Activated CD8-positive, alpha-beta memory T cell treated with anti-CD3 and anti-CD28 coated beads, Interleukin-2, amount 10 ng/mL, durations not matched to agents 7 days and 5 days (primary cell): ENCODE measurements around the gene E4F1. TPM values are rescaled to one million over a fixed set of nuclear protein-coding genes. Genes with fewer than 3 reads are reported as not detected.

ENCODE experiments used
- ATAC-seq: fragments of 150-1000 bp; cut with Tn5 transposase; one replicate; pipeline ENCODE4 v1.10.0; 2021; ENCODE audit warnings: moderate library complexity
- CTCF ChIA-PET: fragments of 350-600 bp; sonication (Branson Sonifier 250); formaldehyde crosslinking; loops from one replicate; lab custom pipeline; 2021; ENCODE audit warnings: antibody characterized with exemption; lab: Charles Lee
- DNase-seq: peaks from one replicate; pipeline ENCODE4 v3.0.0-alpha.2; 2020
- H3K27ac Mint-ChIP-seq: one replicate; pipeline ENCODE4 v1.8.0; 2021; ENCODE audit warnings: mild to moderate bottlenecking, mixed read lengths
- H3K27me3 Mint-ChIP-seq: one replicate; pipeline ENCODE4 v1.8.0; 2021; ENCODE audit warnings: mixed read lengths
- H3K36me3 Mint-ChIP-seq: one replicate; pipeline ENCODE4 v1.8.0; 2021; ENCODE audit warnings: mild to moderate bottlenecking, mixed read lengths
- H3K4me1 Mint-ChIP-seq: one replicate; pipeline ENCODE4 v1.8.0; 2021; ENCODE audit warnings: mixed read lengths
- H3K4me3 Mint-ChIP-seq: one replicate; pipeline ENCODE4 v1.8.0; 2021; ENCODE audit warnings: mild to moderate bottlenecking, moderate library complexity, mixed read lengths
- H3K9me3 Mint-ChIP-seq: one replicate; pipeline ENCODE4 v1.8.0; 2022; ENCODE audit warnings: low read depth, mixed read lengths
- total RNA-seq, 2 experiments: library from RNA; stranded (reverse); gene quantifications; one replicate each; pipeline ENCODE4 v1.2.3, GENCODE V29; 2021

Gene E4F1
- total RNA-seq, 2 experiments from 2014 or later: 31.3 to 37.1 TPM

DNA sequence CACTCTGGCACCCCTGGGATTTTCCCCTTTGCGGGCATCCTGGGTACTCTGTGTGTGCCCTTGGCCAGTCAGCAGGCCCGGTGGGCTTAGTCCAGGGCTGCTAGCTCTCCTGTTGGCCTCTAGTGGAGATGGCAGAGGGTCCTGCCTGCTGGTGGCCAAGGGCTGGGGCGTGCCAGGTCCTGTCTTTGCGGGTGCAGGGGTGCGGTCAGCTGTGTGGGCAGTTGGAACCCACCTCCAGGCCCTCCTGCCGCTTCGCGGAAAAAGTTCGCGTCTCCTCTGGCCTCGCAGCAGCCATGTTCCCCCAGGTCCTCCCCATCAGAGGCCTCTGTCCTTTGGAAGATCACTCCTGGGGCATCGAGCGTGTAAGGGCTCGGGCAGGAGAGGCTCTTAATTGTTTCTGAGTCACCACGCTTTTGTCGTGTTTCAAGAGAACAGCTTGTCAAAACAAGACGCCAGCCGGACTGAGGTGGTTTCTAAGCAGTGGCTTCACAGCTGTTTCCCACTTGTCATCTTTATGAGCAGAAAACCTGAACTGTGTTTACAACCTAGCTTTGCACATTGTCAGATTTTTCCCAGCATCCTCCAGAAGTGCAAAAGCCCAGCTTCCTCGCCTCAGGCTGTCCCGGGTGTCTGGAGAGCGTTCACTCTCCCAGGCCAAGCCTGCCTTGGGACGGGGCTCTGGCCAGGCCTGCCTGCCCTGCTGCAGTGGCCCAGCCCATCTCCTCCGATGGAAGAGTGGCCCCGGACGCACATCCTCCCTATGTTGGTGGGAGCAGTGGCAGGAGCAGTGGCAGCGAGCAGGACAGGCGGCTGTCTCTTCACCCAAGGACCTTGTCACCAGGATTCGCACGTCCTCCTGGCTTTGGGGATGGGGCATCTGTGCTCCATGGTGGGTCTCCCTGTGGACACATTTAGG lies 7.9 kb downstream of the E4F1 start:
- DNase-seq (no peak), ATAC-seq (no peak)
- Mint-ChIP-seq H3K4me1 (peaks cover 4% of the 10 kb centered on the region), H3K27me3 (no peaks in the 10 kb centered on the region), H3K36me3 (peaks cover 3% of the 10 kb centered on the region), H3K27ac (no peak overlapping the region), H3K4me3 (no peak overlapping the region), H3K9me3 (no peaks in the 10 kb centered on the region)
- CTCF ChIA-PET: interaction anchor here (0.7 kb wide), 1 partner anchor 20 kb away, joined by 3 read pairs; the partner anchor contains the start of gene ECI1

DNA sequence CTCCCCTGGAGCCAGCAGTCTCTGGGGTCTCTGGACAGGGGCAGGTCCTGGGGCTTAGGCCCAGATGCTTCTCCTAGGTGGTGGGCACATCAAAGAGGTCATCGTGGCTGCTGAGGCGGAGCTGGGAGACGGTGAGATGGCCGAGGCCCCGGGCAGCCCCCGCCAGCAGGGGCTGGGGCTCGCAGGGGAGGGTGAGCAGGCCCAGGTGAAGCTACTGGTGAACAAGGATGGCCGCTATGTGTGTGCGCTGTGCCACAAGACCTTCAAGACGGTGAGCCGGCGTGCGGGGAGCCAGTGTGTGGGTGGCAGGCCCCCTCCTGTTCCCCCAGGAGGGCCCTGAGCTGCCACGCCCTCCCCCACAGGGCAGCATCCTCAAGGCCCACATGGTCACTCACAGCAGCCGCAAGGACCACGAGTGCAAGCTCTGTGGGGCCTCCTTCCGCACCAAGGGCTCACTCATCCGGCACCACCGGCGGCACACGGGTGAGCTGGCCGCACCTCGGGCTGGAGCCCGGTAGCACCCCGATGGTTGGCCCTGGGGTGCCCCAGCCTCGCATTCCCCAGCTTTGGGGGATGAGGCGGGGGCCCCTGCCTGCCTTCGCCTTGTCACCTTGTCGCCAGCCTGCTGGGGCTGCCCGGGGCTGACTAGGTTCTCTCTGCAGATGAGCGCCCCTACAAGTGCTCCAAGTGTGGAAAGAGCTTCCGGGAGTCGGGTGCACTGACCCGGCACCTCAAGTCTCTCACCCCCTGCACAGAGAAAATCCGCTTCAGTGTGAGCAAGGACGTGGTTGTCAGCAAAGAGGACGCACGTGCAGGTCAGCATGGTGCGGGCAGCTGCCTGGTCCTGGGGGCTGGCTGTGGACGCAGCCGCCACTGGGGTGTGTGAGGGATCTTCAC lies 9.0 kb downstream of the E4F1 start:
- Mint-ChIP-seq H3K4me1 (no peaks in the 10 kb centered on the region), H3K36me3 (peaks cover 3% of the 10 kb centered on the region), H3K27me3 (no peaks in the 10 kb centered on the region), H3K27ac (no peak overlapping the region), H3K4me3 (no peak overlapping the region), H3K9me3 (no peaks in the 10 kb centered on the region)
- ATAC-seq: no peak
- DNase-seq: no peak
- CTCF ChIA-PET: no interaction called here

DNA sequence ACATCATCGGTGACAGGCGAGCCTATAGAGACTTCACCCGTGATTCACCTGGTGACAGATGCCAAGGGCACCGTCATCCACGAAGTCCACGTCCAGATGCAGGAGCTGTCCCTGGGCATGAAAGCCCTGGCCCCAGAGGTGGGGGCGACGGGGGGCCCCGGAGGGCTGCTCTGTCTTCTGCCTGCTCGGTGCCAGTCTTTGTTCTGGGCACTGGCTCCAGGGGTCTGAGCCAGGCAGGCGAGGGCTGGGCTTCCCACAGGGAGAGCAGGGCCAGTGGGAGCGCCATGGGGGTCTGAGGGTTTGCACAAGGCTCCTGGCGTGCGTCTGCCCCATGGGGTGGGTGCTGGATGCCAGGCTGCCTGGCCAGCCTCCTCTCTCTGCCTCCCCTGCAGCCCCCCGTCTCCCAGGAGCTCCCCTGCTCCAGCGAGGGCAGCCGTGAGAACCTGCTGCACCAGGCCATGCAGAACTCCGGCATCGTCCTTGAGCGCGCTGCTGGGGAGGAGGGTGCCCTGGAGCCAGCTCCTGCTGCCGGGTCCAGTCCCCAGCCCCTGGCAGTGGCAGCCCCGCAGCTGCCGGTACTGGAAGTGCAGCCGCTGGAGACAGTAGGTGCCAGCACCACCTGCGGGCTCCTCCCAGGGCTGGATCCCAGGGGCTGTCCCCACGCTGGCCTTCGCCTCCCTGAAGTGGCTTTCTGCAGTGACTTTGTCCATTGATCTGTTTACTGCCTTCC lies 9.8 kb downstream of the E4F1 start:
- Mint-ChIP-seq H3K9me3 (no peaks in the 10 kb centered on the region), H3K36me3 (peaks cover 3% of the 10 kb centered on the region), H3K4me3 (no peak overlapping the region), H3K27me3 (no peaks in the 10 kb centered on the region), H3K27ac (no peak overlapping the region), H3K4me1 (no peaks in the 10 kb centered on the region)
- CTCF ChIA-PET: no interaction called here
- no peak for DNase-seq
- no peak for ATAC-seq

GRCh38 chr16:2233872-2234812 lies 10.8 kb downstream of the E4F1 start:
- Mint-ChIP-seq H3K27me3 (no peaks in the 10 kb centered on the region), H3K9me3 (no peaks in the 10 kb centered on the region), H3K4me3 (no peak overlapping the region), H3K36me3 (peaks cover 3% of the 10 kb centered on the region), H3K27ac (no peak overlapping the region), H3K4me1 (no peaks in the 10 kb centered on the region)
- ATAC-seq (no peak), DNase-seq (no peak)
- CTCF ChIA-PET: no interaction called here

DNA sequence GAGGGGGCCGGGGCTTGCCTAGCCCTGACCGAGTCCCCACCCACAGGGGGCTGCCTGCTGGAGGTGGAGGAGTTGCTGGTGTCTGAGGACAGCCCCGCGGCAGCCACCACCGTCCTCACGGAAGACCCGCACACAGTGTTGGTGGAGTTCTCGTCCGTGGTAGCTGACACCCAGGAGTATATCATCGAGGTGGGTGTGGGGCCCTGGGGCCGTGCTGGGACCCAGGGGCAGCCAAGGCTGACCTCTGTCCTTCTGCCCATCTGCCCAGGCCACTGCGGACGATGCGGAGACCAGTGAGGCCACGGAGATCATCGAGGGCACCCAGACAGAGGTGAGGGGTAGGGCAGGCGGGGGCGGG lies 11.4 kb downstream of the E4F1 start:
- Mint-ChIP-seq H3K9me3 (no peaks in the 10 kb centered on the region), H3K4me1 (no peaks in the 10 kb centered on the region), H3K4me3 (no peak overlapping the region), H3K27ac (no peak overlapping the region), H3K27me3 (no peaks in the 10 kb centered on the region), H3K36me3 (peaks cover 3% of the 10 kb centered on the region)
- DNase-seq (no peak), ATAC-seq (no peak)
- CTCF ChIA-PET: no interaction called here

- Mint-ChIP-seq H3K4me3 (no peak overlapping the region), H3K4me1 (no peaks in the 10 kb centered on the region), H3K9me3 (no peaks in the 10 kb centered on the region), H3K27me3 (no peaks in the 10 kb centered on the region), H3K36me3 (peaks cover 3% of the 10 kb centered on the region), H3K27ac (no peak overlapping the region)
- DNase-seq: no peak
- ATAC-seq: no peak
- CTCF ChIA-PET: no interaction called here
Measured at GRCh38 chr16:2235234-2235651, 11.9 kb downstream of the E4F1 start.

- DNase-seq (no peak), ATAC-seq (no peak)
- Mint-ChIP-seq H3K9me3 (no peaks in the 10 kb centered on the region), H3K27me3 (no peaks in the 10 kb centered on the region), H3K4me1 (no peaks in the 10 kb centered on the region), H3K27ac (no peak overlapping the region), H3K36me3 (peaks cover 3% of the 10 kb centered on the region), H3K4me3 (no peak overlapping the region)
- CTCF ChIA-PET: no interaction called here
Measured at GRCh38 chr16:2235695-2236336, 12.4 kb downstream of the E4F1 start.

DNA sequence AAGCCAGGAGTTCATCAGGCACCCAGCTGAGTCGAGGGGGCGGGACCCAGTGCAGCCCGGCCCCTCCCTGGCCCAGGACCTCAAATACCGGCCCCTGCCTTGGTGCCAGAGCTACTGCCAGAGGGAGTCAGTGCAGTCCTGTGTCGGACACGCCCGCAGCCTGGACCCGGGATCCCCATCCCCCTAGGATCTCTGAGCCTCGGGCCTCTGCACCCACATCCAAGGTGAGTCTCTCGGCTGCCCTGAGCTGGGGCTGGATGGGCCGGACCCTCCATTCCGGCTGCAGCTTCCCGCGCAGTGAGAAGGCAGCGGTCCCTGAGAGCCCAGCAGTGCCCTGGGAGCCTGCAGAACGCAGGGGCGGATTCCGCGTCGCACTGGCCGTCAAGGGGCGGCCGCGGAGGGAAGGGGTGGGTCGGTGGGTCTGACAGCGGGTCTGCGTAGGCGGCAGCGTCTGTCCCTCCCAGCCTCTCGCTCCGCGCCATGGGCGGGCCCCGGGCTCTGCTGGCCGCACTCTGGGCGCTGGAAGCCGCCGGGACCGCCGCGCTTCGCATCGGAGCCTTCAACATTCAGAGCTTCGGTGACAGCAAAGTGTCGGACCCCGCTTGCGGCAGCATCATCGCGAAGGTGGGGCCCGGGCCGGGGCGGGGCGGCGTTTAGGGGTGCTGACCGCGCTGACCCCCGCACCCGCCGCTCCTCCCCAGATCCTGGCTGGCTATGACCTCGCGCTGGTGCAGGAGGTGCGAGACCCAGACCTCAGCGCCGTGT lies 13.1 kb downstream of the E4F1 start, which contains the start of gene DNASE1L2:
DNASE1L2 (plus strand) TSS at position 108 of the 765 bp plus-strand sequence; CDS start at position 481, 373 bp downstream.
- no peak within 1 kb of the TSS for H3K4me3 Mint-ChIP-seq
- DNase-seq (no peak), ATAC-seq (no peak)
- no peaks in the 10 kb centered on the region for H3K27me3 Mint-ChIP-seq
- peaks cover 3% of the 10 kb centered on the region for H3K36me3 Mint-ChIP-seq
- no peak within 1 kb of the TSS for H3K27ac Mint-ChIP-seq
- H3K9me3 Mint-ChIP-seq: no peaks in the 10 kb centered on the region
- H3K4me1 Mint-ChIP-seq: no peaks in the 10 kb centered on the region
- CTCF ChIA-PET: no interaction called here

GRCh38 chr16:2237102-2237482 lies 13.7 kb downstream of the E4F1 start:
- Mint-ChIP-seq H3K27ac (no peak overlapping the region), H3K4me3 (no peak overlapping the region), H3K36me3 (peaks cover 3% of the 10 kb centered on the region), H3K4me1 (no peaks in the 10 kb centered on the region), H3K27me3 (no peaks in the 10 kb centered on the region), H3K9me3 (no peaks in the 10 kb centered on the region)
- DNase-seq (no peak), ATAC-seq (no peak)
- CTCF ChIA-PET: no interaction called here

- CTCF ChIA-PET: no interaction called here
- Mint-ChIP-seq H3K4me1 (no peaks in the 10 kb centered on the region), H3K4me3 (no peak overlapping the region), H3K27me3 (no peaks in the 10 kb centered on the region), H3K9me3 (no peaks in the 10 kb centered on the region), H3K27ac (no peak overlapping the region), H3K36me3 (peaks cover 6% of the 10 kb centered on the region)
- DNase-seq (no peak), ATAC-seq (no peak)
Measured at GRCh38 chr16:2237493-2238149, 14.2 kb downstream of the E4F1 start.

DNA sequence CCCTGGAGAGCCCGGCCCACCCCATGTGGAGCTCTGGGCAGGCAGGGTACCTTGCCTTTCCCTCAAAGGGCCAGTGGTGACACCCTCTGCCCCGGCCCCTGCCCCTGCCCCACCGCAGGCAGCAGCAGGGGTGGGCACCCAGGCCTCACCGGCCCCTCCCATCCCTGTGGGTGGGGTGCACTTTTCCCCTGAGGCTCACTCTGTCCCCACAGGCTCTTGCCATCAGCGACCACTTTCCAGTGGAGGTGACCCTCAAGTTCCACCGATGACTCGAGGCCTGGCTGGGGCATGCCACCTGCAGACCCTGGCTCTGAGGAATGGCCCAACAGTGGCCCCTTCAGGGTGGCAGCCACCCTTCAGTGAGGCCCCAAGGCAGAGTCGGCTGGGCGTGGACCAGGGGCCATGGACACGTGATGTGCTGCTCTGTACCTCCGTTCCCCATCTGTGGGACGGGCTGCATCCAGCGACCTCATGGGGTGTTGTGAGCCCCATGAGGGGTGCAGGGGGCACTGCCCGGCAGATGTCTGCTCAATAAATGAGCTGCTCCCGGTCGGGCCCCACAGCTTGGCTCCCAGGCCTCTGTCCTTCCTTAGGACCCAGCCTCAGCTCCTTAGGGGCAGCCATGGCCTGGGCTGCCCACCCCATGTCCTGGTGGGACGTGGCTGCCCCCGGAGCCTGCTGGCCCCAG lies 14.9 kb downstream of the E4F1 start:
- no peak for DNase-seq
- H3K36me3 Mint-ChIP-seq: peaks cover 6% of the 10 kb centered on the region
- no peaks in the 10 kb centered on the region for H3K4me1 Mint-ChIP-seq
- H3K9me3 Mint-ChIP-seq: no peaks in the 10 kb centered on the region
- H3K27me3 Mint-ChIP-seq: no peaks in the 10 kb centered on the region
- no peak overlapping the region for H3K27ac Mint-ChIP-seq
- CTCF ChIA-PET: interaction anchor here (1.0 kb wide), 1 partner anchor 13 kb away, joined by 8 read pairs; the partner anchor contains the start of gene ECI1
- no peak for ATAC-seq
- H3K4me3 Mint-ChIP-seq: no peak overlapping the region
